Cardiac muscle cell (in vitro differentiated cells and primary cell): ENCODE measurements around the gene EDN2. TPM values are rescaled to one million over a fixed set of nuclear protein-coding genes. Genes with fewer than 3 reads are reported as not detected.

Experiments
- DNase-seq, 2 donors: peaks; one replicate each; pipeline versions ENCODE4 v3.0.0 to v3.0.0-alpha.2; 2010 to 2017; ENCODE audit warnings: low read depth in 1 of 2, low spot score in 1 of 2
- H3K27ac ChIP-seq: fragments of 200-600 bp; sonication (generic); 2 replicates; pipeline ENCODE4 v1.5.1; 2016
- H3K27me3 ChIP-seq: fragments of 200-600 bp; sonication (generic); 2 replicates; pipeline ENCODE4 v1.6.0; 2016; ENCODE audit warnings: control low read depth
- H3K36me3 ChIP-seq: fragments of 200-600 bp; sonication (generic); 2 replicates; pipeline ENCODE4 v1.5.1; 2016; ENCODE audit warnings: control low read depth
- H3K4me1 ChIP-seq: fragments of 200-600 bp; sonication (generic); 2 replicates; pipeline ENCODE4 v1.8.1; 2017; ENCODE audit warnings: low read depth, mild to moderate bottlenecking, mixed run types
- H3K4me3 ChIP-seq: fragments of 200-600 bp; sonication (generic); 2 replicates; pipeline ENCODE4 v1.5.1; 2016; ENCODE audit warnings: mild to moderate bottlenecking
- H3K9me3 ChIP-seq: fragments of 200-600 bp; sonication (generic); 2 replicates; pipeline ENCODE4 v1.5.1; 2017; ENCODE audit warnings: low read depth, mild to moderate bottlenecking, control low read depth
- CTCF ChIP-seq: IDR thresholded peaks from 2 replicates; pipeline ENCODE4 v1.5.1; 2012; ENCODE audit warnings: low read depth, mild to moderate bottlenecking, low read length
- polyA plus RNA-seq: library from polyadenylated mRNA; unstranded; fragments of >200 nt; fragmentation: Nextera tagmentation; extraction: Ambion mirVana; gene quantifications from 2 replicates; pipeline ENCODE4 v1.2.1, GENCODE V29; 2016
- total RNA-seq: library from RNA; depleted of rRNA; stranded (reverse); fragments of >200 nt; gene quantifications from 2 replicates; pipeline ENCODE4 v1.2.3, GENCODE V29; 2016

Gene EDN2
- total and polyA plus RNA-seq, 2 experiments from 2014 or later: 0.98 to 1.8 TPM

GRCh38 chr1:41488040-41488951 lies 3.8 kb upstream of the EDN2 start:
- DNase-seq: no peak
- no peaks in the 10 kb centered on the region for H3K36me3 ChIP-seq
- H3K9me3 ChIP-seq: no peaks in the 10 kb centered on the region
- H3K4me3 ChIP-seq: no peak overlapping the region
- H3K27ac ChIP-seq: peak overlapping the region; percentile 12
- no peak for TF ChIP-seq CTCF
- H3K4me1 ChIP-seq: peaks cover 40% of the 10 kb centered on the region
- no peaks in the 10 kb centered on the region for H3K27me3 ChIP-seq

GRCh38 chr1:41487126-41488039 lies 2.9 kb upstream of the EDN2 start:
- Histone ChIP-seq H3K36me3 (no peaks in the 10 kb centered on the region), H3K27me3 (no peaks in the 10 kb centered on the region), H3K9me3 (no peaks in the 10 kb centered on the region), H3K4me3 (no peak overlapping the region), H3K4me1 (peaks cover 50% of the 10 kb centered on the region), H3K27ac (peak overlapping the region; percentile 87)
- peak; percentile 47 to 55 for DNase-seq
- no peak for TF ChIP-seq CTCF

GRCh38 chr1:41486371-41487125 lies 2.1 kb upstream of the EDN2 start:
- Histone ChIP-seq H3K9me3 (no peaks in the 10 kb centered on the region), H3K36me3 (no peaks in the 10 kb centered on the region), H3K4me1 (peaks cover 55% of the 10 kb centered on the region), H3K27ac (peak overlapping the region; percentile 87), H3K4me3 (no peak overlapping the region), H3K27me3 (no peaks in the 10 kb centered on the region)
- TF ChIP-seq CTCF: no peak
- peak in 1 of 2 donors; percentile 60 for DNase-seq

- no peaks in the 10 kb centered on the region for H3K36me3 ChIP-seq
- H3K9me3 ChIP-seq: no peaks in the 10 kb centered on the region
- H3K27ac ChIP-seq: peak overlapping the region; percentile 87
- no peaks in the 10 kb centered on the region for H3K27me3 ChIP-seq
- H3K4me3 ChIP-seq: no peak overlapping the region
- DNase-seq: no peak
- peaks cover 55% of the 10 kb centered on the region for H3K4me1 ChIP-seq
- no peak for TF ChIP-seq CTCF
These were observed 1.5 kb upstream of the EDN2 start for GRCh38 chr1:41486053-41486370.

GRCh38 chr1:41485605-41486004 lies 1.1 kb upstream of the EDN2 start:
- Histone ChIP-seq H3K27ac (no peak overlapping the region), H3K27me3 (no peaks in the 10 kb centered on the region), H3K4me1 (peaks cover 55% of the 10 kb centered on the region), H3K36me3 (no peaks in the 10 kb centered on the region), H3K4me3 (no peak overlapping the region), H3K9me3 (no peaks in the 10 kb centered on the region)
- DNase-seq: no peak
- TF ChIP-seq CTCF: no peak
